ENCODE results near the gene LIPK.

GRCh38 chr10:88800152-88801125 is 94.4 kb downstream of the LIPK start:
- no peak for TF ChIP-seq GATA2 (IDR thresholded peaks at IDR 0.05; ENCODE audit: low read depth, low read length)
- no peak for TF ChIP-seq GATA3 (IDR thresholded peaks at IDR 0.05; ENCODE audit: low read depth, low read length)

Data from SH-SY5Y (cell line).